Measurements from ENCODE around the gene NR2F1.

- TF ChIP-seq ZNF654 (tag by site-specific recombination; IDR thresholded peaks at IDR 0.05; ENCODE audit: low read depth) (no peak), REPIN1 (tag by site-specific recombination; IDR thresholded peaks at IDR 0.05; ENCODE audit: low read depth) (no peak), ZNF214 (tag by site-specific recombination; IDR thresholded peaks at IDR 0.05; ENCODE audit: borderline replicate concordance) (no peak), ZNF354C (tag by site-specific recombination; IDR thresholded peaks at IDR 0.05; ENCODE audit: borderline replicate concordance, low read depth) (no peak), ZNF513 (tag by site-specific recombination; IDR thresholded peaks at IDR 0.05) (no peak), ZNF664 (tag by site-specific recombination; IDR thresholded peaks at IDR 0.05) (no peak), ZNF324 (tag by site-specific recombination; IDR thresholded peaks at IDR 0.05) (no peak), PRDM2 (tag by site-specific recombination; IDR thresholded peaks at IDR 0.05; ENCODE audit: borderline replicate concordance) (no peak), ZSCAN30 (tag by site-specific recombination; IDR thresholded peaks at IDR 0.05) (no peak), ZNF423 (tag by site-specific recombination; IDR thresholded peaks at IDR 0.05) (no peak), KLF16 (tag by site-specific recombination; IDR thresholded peaks at IDR 0.05) (no peak)
- TF ChIP-seq, protein P1, sequence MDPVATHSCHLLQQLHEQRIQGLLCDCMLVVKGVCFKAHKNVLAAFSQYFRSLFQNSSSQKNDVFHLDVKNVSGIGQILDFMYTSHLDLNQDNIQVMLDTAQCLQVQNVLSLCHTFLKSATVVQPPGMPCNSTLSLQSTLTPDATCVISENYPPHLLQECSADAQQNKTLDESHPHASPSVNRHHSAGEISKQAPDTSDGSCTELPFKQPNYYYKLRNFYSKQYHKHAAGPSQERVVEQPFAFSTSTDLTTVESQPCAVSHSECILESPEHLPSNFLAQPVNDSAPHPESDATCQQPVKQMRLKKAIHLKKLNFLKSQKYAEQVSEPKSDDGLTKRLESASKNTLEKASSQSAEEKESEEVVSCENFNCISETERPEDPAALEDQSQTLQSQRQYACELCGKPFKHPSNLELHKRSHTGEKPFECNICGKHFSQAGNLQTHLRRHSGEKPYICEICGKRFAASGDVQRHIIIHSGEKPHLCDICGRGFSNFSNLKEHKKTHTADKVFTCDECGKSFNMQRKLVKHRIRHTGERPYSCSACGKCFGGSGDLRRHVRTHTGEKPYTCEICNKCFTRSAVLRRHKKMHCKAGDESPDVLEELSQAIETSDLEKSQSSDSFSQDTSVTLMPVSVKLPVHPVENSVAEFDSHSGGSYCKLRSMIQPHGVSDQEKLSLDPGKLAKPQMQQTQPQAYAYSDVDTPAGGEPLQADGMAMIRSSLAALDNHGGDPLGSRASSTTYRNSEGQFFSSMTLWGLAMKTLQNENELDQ (tag by site-specific recombination; IDR thresholded peaks at IDR 0.05; ENCODE audit: low read depth), result no peak
- TF ChIP-seq, protein P2, sequence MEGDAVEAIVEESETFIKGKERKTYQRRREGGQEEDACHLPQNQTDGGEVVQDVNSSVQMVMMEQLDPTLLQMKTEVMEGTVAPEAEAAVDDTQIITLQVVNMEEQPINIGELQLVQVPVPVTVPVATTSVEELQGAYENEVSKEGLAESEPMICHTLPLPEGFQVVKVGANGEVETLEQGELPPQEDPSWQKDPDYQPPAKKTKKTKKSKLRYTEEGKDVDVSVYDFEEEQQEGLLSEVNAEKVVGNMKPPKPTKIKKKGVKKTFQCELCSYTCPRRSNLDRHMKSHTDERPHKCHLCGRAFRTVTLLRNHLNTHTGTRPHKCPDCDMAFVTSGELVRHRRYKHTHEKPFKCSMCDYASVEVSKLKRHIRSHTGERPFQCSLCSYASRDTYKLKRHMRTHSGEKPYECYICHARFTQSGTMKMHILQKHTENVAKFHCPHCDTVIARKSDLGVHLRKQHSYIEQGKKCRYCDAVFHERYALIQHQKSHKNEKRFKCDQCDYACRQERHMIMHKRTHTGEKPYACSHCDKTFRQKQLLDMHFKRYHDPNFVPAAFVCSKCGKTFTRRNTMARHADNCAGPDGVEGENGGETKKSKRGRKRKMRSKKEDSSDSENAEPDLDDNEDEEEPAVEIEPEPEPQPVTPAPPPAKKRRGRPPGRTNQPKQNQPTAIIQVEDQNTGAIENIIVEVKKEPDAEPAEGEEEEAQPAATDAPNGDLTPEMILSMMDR (tag by site-specific recombination; IDR thresholded peaks at IDR 0.05), result no peak
Observed at GRCh38 chr5:93642526-93642925, 59.5 kb downstream of the NR2F1 start.
